Epidermal melanocyte (primary cell): ENCODE results near the gene TMEM255B.
"Not testable (repeated sequence)": the region's sequence is repeated elsewhere in the genome, so short reads cannot be mapped to it uniquely, and the experiment has no call there.

ENCODE experiments used
- DNase-seq: peaks from one replicate; pipeline ENCODE4 v3.0.0; 2011; ENCODE audit warnings: low spot score; ENCODE audit not compliant: insufficient read length

TMEM255B gene

GRCh38 chr13:113785051-113786010, 26.3 kb downstream of the TMEM255B start:
- no peak for DNase-seq

GRCh38 chr13:113786262-113786841, 27.3 kb downstream of the TMEM255B start:
- DNase-seq = no peak

DNA sequence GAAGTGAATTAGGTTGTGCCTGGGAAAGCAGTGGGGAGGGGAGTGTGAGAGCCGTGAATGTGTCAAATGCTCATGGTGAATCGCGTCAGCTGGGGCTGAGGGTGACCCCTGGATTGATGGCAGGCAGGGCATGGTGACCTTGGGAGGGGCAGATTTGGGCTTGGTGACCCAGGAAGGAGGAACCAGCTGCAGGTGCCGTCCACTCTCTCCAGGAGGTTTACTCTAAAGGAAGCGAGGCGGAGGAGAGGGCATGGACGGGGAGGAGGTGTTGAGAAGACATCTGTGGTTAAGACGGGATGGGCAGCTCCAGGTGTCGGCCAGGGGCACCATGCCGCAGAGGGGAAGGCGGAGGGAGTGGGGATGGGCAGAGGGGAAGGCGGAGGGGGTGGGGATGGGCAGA, 28.7 kb downstream of the TMEM255B start:
- no peak for DNase-seq

GRCh38 chr13:113788413-113789135, 29.5 kb downstream of the TMEM255B start:
- no peak for DNase-seq

DNA sequence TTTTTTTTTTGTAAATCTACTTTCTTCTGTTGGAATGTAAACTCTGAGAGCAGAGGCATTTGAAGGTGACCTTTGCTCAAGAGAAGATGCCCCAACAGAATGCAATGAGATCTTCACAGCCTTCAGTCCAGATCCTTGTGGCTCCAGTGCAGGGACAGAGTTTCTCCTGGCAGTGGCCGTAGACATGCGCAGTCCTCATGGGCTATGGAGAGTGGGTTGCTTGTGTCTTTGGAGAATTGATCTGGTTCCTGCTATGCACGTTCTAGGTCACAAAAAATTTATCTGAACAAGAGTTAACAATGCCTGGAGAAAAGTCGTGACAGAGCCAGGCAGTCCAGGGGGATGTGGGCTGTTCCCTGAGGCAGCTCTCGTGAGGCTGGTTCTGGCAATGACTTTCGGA, 30.1 kb downstream of the TMEM255B start:
- no peak for DNase-seq

- DNase-seq = not testable (repeated sequence)
Measured at GRCh38 chr13:113789931-113790330, 30.9 kb downstream of the TMEM255B start.

DNA sequence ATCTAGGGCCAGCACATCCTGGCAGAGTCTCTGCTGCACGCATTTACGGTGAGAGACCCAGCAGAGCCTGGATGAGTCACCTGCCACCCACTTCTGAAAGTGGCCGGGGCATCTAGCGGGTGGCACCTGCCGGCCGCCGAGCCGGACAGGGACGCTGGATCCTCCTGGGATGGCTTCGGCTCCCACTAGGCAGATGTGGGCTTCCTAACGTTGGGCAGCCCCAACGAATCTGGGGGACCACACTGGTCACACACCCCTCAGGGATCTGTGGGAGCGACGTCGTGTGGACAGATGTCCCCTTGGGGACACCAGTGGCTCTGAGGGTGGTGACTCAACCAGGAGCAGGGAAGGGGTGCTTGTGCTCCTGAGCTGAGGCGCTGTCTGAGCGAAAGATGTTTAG, 32.2 kb downstream of the TMEM255B start:
- DNase-seq = no peak

DNA sequence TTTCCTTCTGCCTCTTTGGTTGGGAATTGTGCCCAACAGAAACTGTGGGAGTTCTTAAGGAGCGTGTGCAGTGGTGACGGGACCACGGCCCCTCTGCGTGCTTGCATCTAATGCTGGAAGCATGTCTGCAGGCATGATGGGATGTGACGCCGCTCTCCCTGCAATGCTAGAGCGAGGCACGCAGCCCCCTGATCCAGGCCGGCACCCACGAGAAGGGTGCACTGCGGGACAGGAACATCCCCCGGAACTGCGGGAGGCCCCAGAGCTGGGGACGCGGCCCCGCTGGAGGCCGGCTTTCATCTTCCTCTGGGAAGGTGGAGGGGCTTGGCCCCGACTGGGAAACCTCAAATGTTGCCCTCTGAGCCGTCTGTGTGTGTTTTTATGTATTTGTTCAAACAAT, 32.7 kb downstream of the TMEM255B start:
- DNase-seq = no peak

DNA sequence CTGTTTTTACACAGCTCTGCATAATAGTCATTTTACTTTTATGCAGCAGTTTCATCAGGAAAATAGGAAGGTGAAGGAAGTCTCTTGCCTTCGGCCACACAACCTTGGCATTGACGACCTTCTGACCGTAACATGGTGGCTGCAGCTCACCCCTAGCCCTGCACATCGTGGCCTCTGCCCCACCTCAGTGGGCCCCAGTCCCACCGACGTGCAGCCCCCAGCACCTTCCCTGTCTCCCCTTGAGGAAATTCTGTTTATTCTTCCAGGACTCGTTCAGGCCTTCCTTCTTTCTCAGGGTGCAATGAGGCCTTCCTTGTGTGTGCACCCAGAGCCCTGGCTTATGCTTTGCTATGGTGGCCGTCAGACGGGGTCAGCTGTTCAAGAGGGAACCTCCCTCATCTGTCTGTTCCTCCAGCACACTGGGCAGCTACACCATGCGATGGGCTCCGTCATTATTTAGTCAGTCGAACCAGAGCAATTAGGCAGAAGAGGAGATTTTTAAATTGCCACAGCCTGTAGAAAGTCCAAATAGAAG, 33.3 kb downstream of the TMEM255B start:
- no peak for DNase-seq

DNA sequence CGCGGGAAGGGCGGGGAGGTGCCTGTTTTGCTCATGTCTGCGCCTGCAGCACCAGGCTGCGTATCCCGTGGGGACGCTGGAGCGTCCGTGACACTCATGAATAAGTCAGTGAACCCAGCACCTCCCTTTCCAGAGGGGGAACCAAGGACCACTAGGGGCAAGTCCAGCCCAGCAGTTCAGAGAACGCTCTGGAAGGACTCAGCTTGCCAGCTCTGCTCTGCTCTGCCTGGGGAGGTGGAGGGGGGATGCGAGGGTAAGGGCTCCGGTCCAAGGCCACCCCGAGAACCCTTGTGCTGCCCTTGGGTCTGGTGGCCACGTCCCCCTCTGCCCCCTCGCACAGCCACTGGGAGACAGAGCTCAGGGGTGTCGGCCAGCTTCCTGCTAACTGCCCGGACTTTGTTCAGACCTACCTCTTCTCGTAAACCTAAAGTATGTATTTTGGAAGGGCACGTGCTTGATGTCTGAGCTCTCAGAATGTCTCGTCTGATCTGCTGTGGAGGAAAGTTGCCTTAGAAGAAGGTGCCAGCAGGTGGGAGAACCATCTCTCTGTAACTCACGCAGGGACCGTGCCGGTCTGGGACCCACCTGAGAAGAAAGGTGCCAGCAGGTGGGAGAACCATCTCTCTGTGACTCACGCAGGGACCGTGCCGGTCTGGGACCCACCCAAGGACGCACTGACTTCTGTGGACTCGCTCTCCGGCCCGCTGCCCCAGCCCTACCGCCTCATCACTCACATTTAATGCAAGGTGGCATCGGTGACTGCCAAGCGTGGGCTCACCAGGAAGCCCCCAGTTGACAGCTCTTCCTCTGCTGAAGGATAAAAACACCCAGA, 34.1 kb downstream of the TMEM255B start:
- DNase-seq = no peak

DNA sequence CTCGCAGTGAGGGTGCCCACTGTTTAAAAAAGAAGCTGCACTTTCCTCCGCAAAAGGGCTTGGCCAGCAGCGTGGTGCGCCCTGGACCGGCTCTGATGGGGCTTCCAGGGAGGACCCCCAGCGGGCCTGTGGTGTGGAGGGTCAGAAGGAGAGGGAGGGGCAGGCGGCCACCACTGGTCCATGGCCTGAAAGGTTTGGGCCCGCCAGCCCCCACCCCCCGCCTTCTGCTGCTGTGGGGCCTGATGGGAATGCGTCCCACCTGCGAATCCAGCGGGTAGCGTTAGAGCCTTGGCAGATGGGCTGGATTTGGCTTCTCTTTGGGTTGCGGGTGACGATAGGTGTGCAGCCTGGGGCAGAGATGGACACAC, 34.7 kb downstream of the TMEM255B start:
- no peak for DNase-seq

- DNase-seq = no peak
Measured at GRCh38 chr13:113794086-113794485, 35.1 kb downstream of the TMEM255B start.

- no peak for DNase-seq
Measured at GRCh38 chr13:113794764-113795173, 35.7 kb downstream of the TMEM255B start.

DNA sequence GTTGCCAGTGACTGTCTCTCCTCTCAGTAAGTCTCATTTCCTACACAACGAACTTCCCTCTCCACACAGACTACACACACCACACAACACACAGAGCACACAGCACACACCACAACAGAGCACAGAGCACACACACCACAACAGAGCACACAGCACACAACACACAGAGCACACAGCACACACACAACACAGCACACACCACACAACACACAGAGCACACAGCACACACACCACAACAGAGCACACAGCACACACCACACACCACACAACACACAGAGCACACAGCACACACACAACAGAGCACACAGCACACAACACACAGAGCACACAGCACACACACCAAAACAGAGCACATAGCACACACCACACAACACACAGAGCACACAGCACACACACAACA, 36.3 kb downstream of the TMEM255B start:
- DNase-seq = not testable (repeated sequence)

DNA sequence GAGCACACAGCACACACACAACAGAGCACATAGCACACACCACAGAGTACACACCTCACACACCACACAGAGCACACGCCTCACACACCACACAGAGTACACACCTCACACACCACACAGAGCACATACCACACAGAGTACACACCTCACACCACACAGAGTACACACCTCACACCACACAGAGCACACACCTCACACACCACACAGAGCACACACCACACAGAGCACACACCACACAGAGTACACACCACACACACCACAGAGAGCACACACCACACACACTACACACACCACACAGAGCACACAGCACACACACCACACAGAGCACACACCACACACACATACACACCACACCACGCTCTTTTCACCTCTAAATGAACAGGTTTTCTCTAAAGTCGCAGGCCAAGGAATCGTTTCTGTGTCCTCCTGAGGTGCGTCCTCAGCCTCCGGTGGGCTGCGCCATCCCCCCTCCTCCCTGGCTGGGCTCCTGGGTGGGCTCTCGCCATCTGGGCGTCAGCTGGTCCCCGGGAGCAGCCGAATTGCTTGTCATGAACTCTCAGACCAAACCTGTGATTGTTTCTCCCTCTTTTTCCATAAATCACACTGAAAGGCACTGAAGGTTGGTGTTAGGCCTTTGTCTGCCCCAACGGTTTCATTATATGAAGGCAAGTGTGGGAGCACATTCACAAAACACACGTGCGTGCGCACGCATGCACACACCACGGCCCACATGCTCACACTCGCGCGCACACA, 37.4 kb downstream of the TMEM255B start:
- no peak for DNase-seq

- DNase-seq = no peak
Measured at GRCh38 chr13:113796964-113797676, 38.1 kb downstream of the TMEM255B start.

DNA sequence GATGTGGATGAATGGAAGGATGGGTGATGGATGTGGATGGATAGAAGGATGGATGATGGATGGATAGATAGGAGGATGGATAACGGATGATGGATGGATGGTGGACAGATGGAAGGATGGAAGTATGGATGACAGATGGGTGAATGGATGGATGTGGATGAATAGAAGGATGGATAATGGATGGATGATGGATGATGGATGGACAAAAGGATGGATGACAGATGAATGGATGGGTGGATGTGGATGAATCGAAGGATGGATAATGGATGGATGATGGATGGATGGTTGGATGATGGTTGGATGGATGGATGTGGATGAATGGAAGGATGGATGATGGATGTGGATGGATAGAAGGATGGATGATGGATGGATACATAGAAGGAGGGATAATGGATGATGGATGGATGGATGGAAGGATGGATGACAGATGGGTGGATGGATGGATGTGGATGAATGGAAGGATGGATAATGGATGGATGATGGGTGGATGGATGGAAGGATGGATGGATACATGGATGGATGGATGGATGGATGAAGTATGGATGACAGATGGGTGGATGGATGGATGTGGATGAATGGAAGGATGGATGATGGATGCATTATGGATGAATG, 39.3 kb downstream of the TMEM255B start:
- DNase-seq = no peak

GRCh38 chr13:113800576-113800926, 41.5 kb downstream of the TMEM255B start:
- DNase-seq = no peak

- DNase-seq = no peak
Measured at GRCh38 chr13:113801289-113801961, 42.4 kb downstream of the TMEM255B start.
